Measurements from ENCODE around the gene TRIM9.

TRIM9 gene

GRCh38 chr14:51041883-51042282, 53.0 kb downstream of the TRIM9 start:
- DNase-seq = no peak

- DNase-seq = no peak
Observed at GRCh38 chr14:51041108-51041531, 53.8 kb downstream of the TRIM9 start.

- no peak for DNase-seq
Observed at GRCh38 chr14:51039252-51039651, 55.7 kb downstream of the TRIM9 start.

- no peak for DNase-seq
Observed at GRCh38 chr14:51035611-51036192, 59.2 kb downstream of the TRIM9 start.

GRCh38 chr14:51028851-51029754, 65.8 kb downstream of the TRIM9 start:
- no peak for DNase-seq

- DNase-seq = no peak
Observed at GRCh38 chr14:51028361-51028760, 66.5 kb downstream of the TRIM9 start.

- no peak for DNase-seq
Observed at GRCh38 chr14:51024377-51024776, 70.5 kb downstream of the TRIM9 start.

- DNase-seq = no peak
Observed at GRCh38 chr14:51023964-51024363, 70.9 kb downstream of the TRIM9 start.

- no peak for DNase-seq
Observed at GRCh38 chr14:51022769-51023168, 72.1 kb downstream of the TRIM9 start.

- DNase-seq = no peak
Observed at GRCh38 chr14:51020024-51020710, 74.7 kb downstream of the TRIM9 start.

- no peak for DNase-seq
Observed at GRCh38 chr14:51019089-51019488, 75.8 kb downstream of the TRIM9 start.

GRCh38 chr14:51018521-51018920, 76.4 kb downstream of the TRIM9 start:
- no peak for DNase-seq

- DNase-seq = no peak
Observed at GRCh38 chr14:51014625-51015024, 80.3 kb downstream of the TRIM9 start.

GRCh38 chr14:51014086-51014485, 80.8 kb downstream of the TRIM9 start:
- DNase-seq = no peak

- DNase-seq = no peak
Observed at GRCh38 chr14:51012055-51012454, 82.8 kb downstream of the TRIM9 start.

GRCh38 chr14:51008446-51008845, 86.5 kb downstream of the TRIM9 start:
- no peak for DNase-seq

GRCh38 chr14:51006781-51007211, 88.1 kb downstream of the TRIM9 start:
- DNase-seq = no peak

GRCh38 chr14:51006324-51006723, 88.6 kb downstream of the TRIM9 start:
- no peak for DNase-seq

- no peak for DNase-seq
Observed at GRCh38 chr14:51004801-51005526, 89.9 kb downstream of the TRIM9 start.

GRCh38 chr14:51004352-51004800, 90.5 kb downstream of the TRIM9 start:
- no peak for DNase-seq

- DNase-seq = no peak
Observed at GRCh38 chr14:51002406-51002999, 92.4 kb downstream of the TRIM9 start.

GRCh38 chr14:51000566-51000965, 94.3 kb downstream of the TRIM9 start:
- DNase-seq = no peak

- no peak for DNase-seq
Observed at GRCh38 chr14:50999726-51000125, 95.2 kb downstream of the TRIM9 start.

All from CD4-positive, alpha-beta T cell treated with Interferon alpha-2 for 1 hour (primary cell).